ENCODE data around the gene PARS2.

Gene PARS2

GRCh38 chr1:54754486-54755285 is 9.6 kb downstream of the PARS2 start:
- no peak for TF ChIP-seq POLR2AphosphoS5 (IDR thresholded peaks at IDR 0.05; ENCODE audit: low read depth, low read length)
- no peak for TF ChIP-seq TAF1 (IDR thresholded peaks at IDR 0.05; ENCODE audit: borderline replicate concordance, insufficient read depth, low read length)
- no peak for TF ChIP-seq FOXP2 (optimal IDR thresholded peaks at IDR 0.05; ENCODE audit: borderline replicate concordance, extremely low read depth, extremely low read length, insufficient read depth)
- TF ChIP-seq, protein P1, sequence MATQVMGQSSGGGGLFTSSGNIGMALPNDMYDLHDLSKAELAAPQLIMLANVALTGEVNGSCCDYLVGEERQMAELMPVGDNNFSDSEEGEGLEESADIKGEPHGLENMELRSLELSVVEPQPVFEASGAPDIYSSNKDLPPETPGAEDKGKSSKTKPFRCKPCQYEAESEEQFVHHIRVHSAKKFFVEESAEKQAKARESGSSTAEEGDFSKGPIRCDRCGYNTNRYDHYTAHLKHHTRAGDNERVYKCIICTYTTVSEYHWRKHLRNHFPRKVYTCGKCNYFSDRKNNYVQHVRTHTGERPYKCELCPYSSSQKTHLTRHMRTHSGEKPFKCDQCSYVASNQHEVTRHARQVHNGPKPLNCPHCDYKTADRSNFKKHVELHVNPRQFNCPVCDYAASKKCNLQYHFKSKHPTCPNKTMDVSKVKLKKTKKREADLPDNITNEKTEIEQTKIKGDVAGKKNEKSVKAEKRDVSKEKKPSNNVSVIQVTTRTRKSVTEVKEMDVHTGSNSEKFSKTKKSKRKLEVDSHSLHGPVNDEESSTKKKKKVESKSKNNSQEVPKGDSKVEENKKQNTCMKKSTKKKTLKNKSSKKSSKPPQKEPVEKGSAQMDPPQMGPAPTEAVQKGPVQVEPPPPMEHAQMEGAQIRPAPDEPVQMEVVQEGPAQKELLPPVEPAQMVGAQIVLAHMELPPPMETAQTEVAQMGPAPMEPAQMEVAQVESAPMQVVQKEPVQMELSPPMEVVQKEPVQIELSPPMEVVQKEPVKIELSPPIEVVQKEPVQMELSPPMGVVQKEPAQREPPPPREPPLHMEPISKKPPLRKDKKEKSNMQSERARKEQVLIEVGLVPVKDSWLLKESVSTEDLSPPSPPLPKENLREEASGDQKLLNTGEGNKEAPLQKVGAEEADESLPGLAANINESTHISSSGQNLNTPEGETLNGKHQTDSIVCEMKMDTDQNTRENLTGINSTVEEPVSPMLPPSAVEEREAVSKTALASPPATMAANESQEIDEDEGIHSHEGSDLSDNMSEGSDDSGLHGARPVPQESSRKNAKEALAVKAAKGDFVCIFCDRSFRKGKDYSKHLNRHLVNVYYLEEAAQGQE (IDR thresholded peaks at IDR 0.05; ENCODE audit: insufficient read depth in 1 of 2, low read depth in 2 of 2, low read length in 2 of 2), result no peak
- TF ChIP-seq SIN3A (IDR thresholded peaks at IDR 0.05; ENCODE audit: borderline replicate concordance, insufficient read depth, low read length), result no peak

GRCh38 chr1:54754045-54754444 is 10.3 kb downstream of the PARS2 start:
- TF ChIP-seq POLR2AphosphoS5 (IDR thresholded peaks at IDR 0.05; ENCODE audit: low read depth, low read length), result no peak
- TF ChIP-seq, protein P1 (IDR thresholded peaks at IDR 0.05; ENCODE audit: insufficient read depth in 1 of 2, low read depth in 2 of 2, low read length in 2 of 2), result no peak
- no peak for TF ChIP-seq SIN3A (IDR thresholded peaks at IDR 0.05; ENCODE audit: borderline replicate concordance, insufficient read depth, low read length)
- no peak for TF ChIP-seq FOXP2 (optimal IDR thresholded peaks at IDR 0.05; ENCODE audit: borderline replicate concordance, extremely low read depth, extremely low read length, insufficient read depth)
- no peak for TF ChIP-seq TAF1 (IDR thresholded peaks at IDR 0.05; ENCODE audit: borderline replicate concordance, insufficient read depth, low read length)

GRCh38 chr1:54751426-54751825 is 12.9 kb downstream of the PARS2 start:
- TF ChIP-seq POLR2AphosphoS5 (IDR thresholded peaks at IDR 0.05; ENCODE audit: low read depth, low read length) (no peak), SIN3A (IDR thresholded peaks at IDR 0.05; ENCODE audit: borderline replicate concordance, insufficient read depth, low read length) (no peak), FOXP2 (optimal IDR thresholded peaks at IDR 0.05; ENCODE audit: borderline replicate concordance, extremely low read depth, extremely low read length, insufficient read depth) (no peak), TAF1 (IDR thresholded peaks at IDR 0.05; ENCODE audit: borderline replicate concordance, insufficient read depth, low read length) (no peak)
- TF ChIP-seq, protein P1 (IDR thresholded peaks at IDR 0.05; ENCODE audit: insufficient read depth in 1 of 2, low read depth in 2 of 2, low read length in 2 of 2), result no peak

GRCh38 chr1:54750596-54750995 is 13.7 kb downstream of the PARS2 start:
- TF ChIP-seq FOXP2 (optimal IDR thresholded peaks at IDR 0.05; ENCODE audit: borderline replicate concordance, extremely low read depth, extremely low read length, insufficient read depth) (no peak), SIN3A (IDR thresholded peaks at IDR 0.05; ENCODE audit: borderline replicate concordance, insufficient read depth, low read length) (no peak), POLR2AphosphoS5 (IDR thresholded peaks at IDR 0.05; ENCODE audit: low read depth, low read length) (no peak), TAF1 (IDR thresholded peaks at IDR 0.05; ENCODE audit: borderline replicate concordance, insufficient read depth, low read length) (no peak)
- TF ChIP-seq, protein P1 (IDR thresholded peaks at IDR 0.05; ENCODE audit: insufficient read depth in 1 of 2, low read depth in 2 of 2, low read length in 2 of 2), result no peak
